HL-60 (cell line): ENCODE results near the gene DOP1A.

Experiments used
- DNase-seq, 2 experiments: peaks; one replicate each; pipeline ENCODE4 v3.0.0-alpha.2; 2010 to 2020; ENCODE audit warnings: low read depth in 1 of 2, low spot score in 1 of 2
- H3K27ac ChIP-seq: fragments of 250-450 bp; sonication (Bioruptor Pico); replicated peaks from 2 replicates; pipeline ENCODE4 v1.5.1; 2020; ENCODE audit warnings: mild to moderate bottlenecking, moderate library complexity
- H3K27me3 ChIP-seq: fragments of 250-450 bp; sonication (Bioruptor Pico); 2 replicates; pipeline ENCODE4 v1.5.1; 2021; ENCODE audit warnings: mild to moderate bottlenecking, moderate library complexity; ENCODE audit not compliant: insufficient read depth, poor library complexity, severe bottlenecking
- H3K4me3 ChIP-seq: replicated peaks from 2 replicates; pipeline ENCODE4 v1.5.1; 2011; ENCODE audit warnings: mild to moderate bottlenecking, control low read depth, low read length; ENCODE audit not compliant: insufficient read depth
- CTCF ChIP-seq: IDR thresholded peaks from one replicate; pipeline ENCODE4 v1.5.1; 2011; ENCODE audit warnings: low read length, control low read depth, inconsistent platforms; ENCODE audit not compliant: insufficient read depth
- GABPA ChIP-seq: IDR thresholded peaks from 2 replicates; pipeline ENCODE4 v1.6.1; 2012; ENCODE audit warnings: low read depth
- POLR2AphosphoS5 ChIP-seq: IDR thresholded peaks from 2 replicates; pipeline ENCODE4 v1.6.1; 2012; ENCODE audit warnings: low read depth
- REST ChIP-seq: IDR thresholded peaks from 2 replicates; pipeline ENCODE4 v1.6.1; 2012; ENCODE audit warnings: low read depth; ENCODE audit not compliant: insufficient replicate concordance
- SPI1 ChIP-seq: IDR thresholded peaks from 2 replicates; pipeline ENCODE4 v1.6.1; 2012; ENCODE audit warnings: low read depth, mild to moderate bottlenecking, borderline replicate concordance

Gene DOP1A

GRCh38 chr6:83097204-83097603, 29.7 kb downstream of the DOP1A start:
- no peak for DNase-seq
- Histone ChIP-seq H3K27ac (no peak overlapping the region), H3K27me3 (no peaks in the 10 kb centered on the region), H3K4me3 (no peak overlapping the region)
- TF ChIP-seq POLR2AphosphoS5 (no peak), REST (no peak), GABPA (no peak), SPI1 (no peak), CTCF (no peak)

- DNase-seq = no peak
- H3K4me3 ChIP-seq = no peak overlapping the region
- no peaks in the 10 kb centered on the region for H3K27me3 ChIP-seq
- H3K27ac ChIP-seq = no peak overlapping the region
- TF ChIP-seq POLR2AphosphoS5 (no peak), SPI1 (no peak), REST (no peak), CTCF (no peak), GABPA (no peak)
Measured at GRCh38 chr6:83097675-83098074, 30.2 kb downstream of the DOP1A start.

- Histone ChIP-seq H3K27ac (no peak overlapping the region), H3K27me3 (no peaks in the 10 kb centered on the region), H3K4me3 (no peak overlapping the region)
- no peak for DNase-seq
- TF ChIP-seq CTCF (no peak), SPI1 (no peak), POLR2AphosphoS5 (no peak), GABPA (no peak), REST (no peak)
Measured at GRCh38 chr6:83098589-83098988, 31.1 kb downstream of the DOP1A start.
